ENCODE measurements around the gene PDIK1L.

GRCh38 chr1:26161415-26162219, 50.0 kb downstream of the PDIK1L start:
- no peak for TF ChIP-seq CTCF (IDR thresholded peaks at IDR 0.05)
- no peak for TF ChIP-seq POLR2A (IDR thresholded peaks at IDR 0.05)
